LHCN-M2 (cell line): ENCODE data around the gene ADPRM. TPM values are rescaled to one million over a fixed set of nuclear protein-coding genes. Genes with fewer than 3 reads are reported as not detected.

Experiments
- total RNA-seq: library from RNA; depleted of rRNA; stranded (reverse); fragments of >200 nt; gene quantifications from 2 replicates; pipeline ENCODE4 v1.2.3, GENCODE V29; 2014; rRNA removed

Gene ADPRM
- total RNA-seq, 1 experiment from 2014 or later: 9.4 TPM

Other genes starting within 250 kb of the ADPRM start
- gene MYH4, start 228.0 kb upstream of the ADPRM start, total RNA-seq: not detected in 2 replicates
- not detected in 2 replicates for gene MYH1, start 179.1 kb upstream of the ADPRM start, total RNA-seq
- gene MYH2, start 147.9 kb upstream of the ADPRM start, total RNA-seq: 0.06 and 0.11 TPM in 2 replicates
- gene MYH3, start 40.3 kb upstream of the ADPRM start, total RNA-seq: 0.19 and 0.40 TPM in 2 replicates
- gene SCO1, start 61 bp upstream of the ADPRM start, total RNA-seq: 37.0 and 40.7 TPM in 2 replicates
- gene TMEM220, start 32.4 kb downstream of the ADPRM start, total RNA-seq: 2.4 and 4.8 TPM in 2 replicates
- not detected in 2 replicates for gene TMEM238L, start 106.5 kb downstream of the ADPRM start, total RNA-seq
- gene PIRT, start 140.5 kb downstream of the ADPRM start, total RNA-seq: not detected in 2 replicates